Left lung (tissue), 10 donors: Measurements from ENCODE around the gene TMEM120A. TPM values are rescaled to one million over a fixed set of nuclear protein-coding genes. Genes with fewer than 3 reads are reported as not detected.

Experiments used
- ATAC-seq: fragments of 200-7000 bp; cut with Tn5 transposase; one replicate; pipeline ENCODE4 v1.9.1; 2020; ENCODE audit warnings: moderate library complexity
- DNase-seq, 4 donors: peaks; one replicate each; pipeline ENCODE4 v3.0.0-alpha.2; 2013 to 2020
- H3K27ac ChIP-seq, 2 donors: fragments of 200-600 bp; sonication (generic) in 1 of 2; one replicate each; pipeline versions ENCODE4 v1.5.0 to v1.8.0; 2020 to 2021
- H3K27me3 ChIP-seq, 2 donors: fragments of 200-600 bp; sonication (generic) in 1 of 2; one replicate each; pipeline versions ENCODE4 v1.5.0 to v1.8.0; 2020 to 2021
- H3K36me3 ChIP-seq, 2 donors: fragments of 200-600 bp; sonication (generic) in 1 of 2; one replicate each; pipeline versions ENCODE4 v1.5.0 to v1.8.0; 2020 to 2021
- H3K4me1 ChIP-seq, 2 donors: fragments of 200-600 bp; one replicate each; pipeline ENCODE4 v1.8.0; 2021
- H3K4me3 ChIP-seq, 2 donors: fragments of 200-600 bp; sonication (generic) in 1 of 2; one replicate each; pipeline versions ENCODE4 v1.5.0 to v1.8.0; 2020 to 2021; ENCODE audit warnings: mild to moderate bottlenecking in 1 of 2
- H3K9me3 ChIP-seq, 2 donors: fragments of 200-600 bp; sonication (generic) in 1 of 2; one replicate each; pipeline versions ENCODE4 v1.5.0 to v1.8.0; 2020 to 2021
- intact Hi-C, 2 donors: fragments of 100-400 bp; cut with DNase I; formaldehyde crosslinking; loops; one replicate each; pipeline versions ENCODE4 v1.11.2 to v1.14.2; 2022
- polyA plus RNA-seq, 6 donors: library from polyadenylated mRNA; unstranded; fragments of 120-200 nt; gene quantifications; one replicate each; pipeline ENCODE4 v1.2.1, GENCODE V29; 2013; ENCODE audit not compliant: insufficient read length in 6 of 6
- total RNA-seq, 2 donors: library from RNA; stranded (reverse); fragmentation: NEBNext Ultra II Directional; extraction: Animal tissue kit (Norgen Biotek cat#: 25700); gene quantifications; one replicate each; pipeline ENCODE4 v1.2.1, GENCODE V29; 2021
- TF ChIP-seq, protein P1 (sequence below), 2 donors: fragments of 200-600 bp; sonication (generic) in 1 of 2; IDR thresholded peaks; one replicate each; pipeline versions ENCODE4 v1.5.0 to v1.8.0; 2021; ENCODE audit warnings: antibody characterized with exemption in 2 of 2
- donor health status: DM: no; HTN: yes; CAD: no.
- donor health status: DM: no; HTN: no; CAD: no.

The TMEM120A gene
- total and polyA plus RNA-seq, 8 donors = 32.3 to 50.4 (median 38.4) TPM

DNA sequence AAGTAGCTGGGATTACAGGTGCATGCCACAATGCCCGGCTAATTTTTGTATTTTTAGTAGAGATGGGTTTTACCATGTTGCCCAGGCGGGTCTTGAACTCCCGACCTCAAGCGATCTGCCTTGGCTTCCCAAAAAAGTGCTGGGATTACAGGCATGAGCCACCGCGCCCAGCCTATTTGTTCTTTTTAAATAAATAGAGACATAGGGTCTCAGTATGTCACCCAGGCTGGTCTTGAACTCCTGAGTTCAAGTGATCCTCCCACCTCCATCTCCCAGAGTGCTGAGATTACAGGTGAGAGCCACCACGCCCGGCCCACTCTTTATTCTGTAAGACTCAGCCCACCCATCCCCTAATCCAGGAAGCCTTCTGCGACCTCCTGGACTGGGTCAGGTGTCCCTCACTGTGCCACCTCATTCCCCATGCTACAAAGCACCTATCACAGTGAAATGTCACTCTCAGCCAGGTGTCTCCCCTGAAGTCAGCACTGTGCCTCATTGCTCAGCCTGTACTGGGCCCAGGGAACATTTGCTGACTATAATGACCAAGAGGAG lies 2.8 kb downstream of the TMEM120A start:
- TF ChIP-seq, protein P1, sequence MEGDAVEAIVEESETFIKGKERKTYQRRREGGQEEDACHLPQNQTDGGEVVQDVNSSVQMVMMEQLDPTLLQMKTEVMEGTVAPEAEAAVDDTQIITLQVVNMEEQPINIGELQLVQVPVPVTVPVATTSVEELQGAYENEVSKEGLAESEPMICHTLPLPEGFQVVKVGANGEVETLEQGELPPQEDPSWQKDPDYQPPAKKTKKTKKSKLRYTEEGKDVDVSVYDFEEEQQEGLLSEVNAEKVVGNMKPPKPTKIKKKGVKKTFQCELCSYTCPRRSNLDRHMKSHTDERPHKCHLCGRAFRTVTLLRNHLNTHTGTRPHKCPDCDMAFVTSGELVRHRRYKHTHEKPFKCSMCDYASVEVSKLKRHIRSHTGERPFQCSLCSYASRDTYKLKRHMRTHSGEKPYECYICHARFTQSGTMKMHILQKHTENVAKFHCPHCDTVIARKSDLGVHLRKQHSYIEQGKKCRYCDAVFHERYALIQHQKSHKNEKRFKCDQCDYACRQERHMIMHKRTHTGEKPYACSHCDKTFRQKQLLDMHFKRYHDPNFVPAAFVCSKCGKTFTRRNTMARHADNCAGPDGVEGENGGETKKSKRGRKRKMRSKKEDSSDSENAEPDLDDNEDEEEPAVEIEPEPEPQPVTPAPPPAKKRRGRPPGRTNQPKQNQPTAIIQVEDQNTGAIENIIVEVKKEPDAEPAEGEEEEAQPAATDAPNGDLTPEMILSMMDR (IDR thresholded peaks at IDR 0.05) = no peak
- no peak for ATAC-seq
- DNase-seq = peak in 1 of 4 donors; percentile 29
- H3K27me3 ChIP-seq = no peaks in the 10 kb centered on the region
- no peak overlapping the region for H3K4me3 ChIP-seq
- no peaks in the 10 kb centered on the region for H3K9me3 ChIP-seq
- intact Hi-C loops = loop anchor here in 1 of 2 donors (10.0 kb wide), 1 partner anchor 107 kb away; no protein-coding TSS in a partner anchor
- H3K4me1 ChIP-seq = peaks cover 10 to 47% of the 10 kb centered on the region in 2 donors
- peaks cover 0 to 34% of the 10 kb centered on the region in 2 donors for H3K36me3 ChIP-seq
- no peak overlapping the region for H3K27ac ChIP-seq

DNA sequence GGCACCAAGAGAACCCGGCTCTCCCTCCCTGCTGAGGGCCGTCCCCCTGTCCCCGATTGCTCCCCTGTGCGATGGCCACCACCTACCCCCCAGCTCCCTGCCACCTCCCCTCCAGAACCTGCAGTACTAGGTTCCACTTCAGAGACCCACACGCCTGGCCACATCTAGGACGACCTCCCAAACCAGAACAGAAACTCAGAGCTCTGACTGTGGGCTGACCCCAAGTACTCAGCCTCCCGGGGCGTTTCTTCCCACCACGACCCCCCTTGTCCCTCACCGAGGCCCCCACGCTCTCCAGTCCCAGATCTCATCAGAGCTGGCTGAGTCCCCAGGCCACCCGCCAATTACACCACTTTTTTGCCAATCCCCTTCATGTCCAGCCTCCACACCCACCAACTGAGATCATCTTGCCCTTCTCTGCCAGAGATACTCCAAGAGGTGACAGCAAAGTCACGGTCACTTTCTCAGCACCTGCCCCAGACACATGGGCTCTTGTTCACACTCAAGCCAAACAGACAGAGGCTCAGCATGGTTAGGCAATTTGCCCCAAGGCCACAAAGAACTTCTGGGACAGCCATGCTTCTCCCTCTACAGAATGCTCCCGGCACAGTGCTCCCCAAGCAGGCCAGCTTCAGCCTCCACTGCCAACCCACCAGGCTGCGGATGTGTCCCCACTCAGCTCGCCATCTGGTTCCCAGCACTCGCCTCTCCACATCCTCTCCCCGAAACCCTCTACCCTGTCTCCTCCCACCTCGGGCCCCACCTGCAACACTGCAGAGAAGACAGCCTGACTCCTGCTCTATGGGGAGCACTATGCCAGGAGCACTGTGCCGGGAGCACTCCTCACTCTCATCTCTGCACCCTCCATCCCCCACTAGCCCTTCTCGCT lies 4.7 kb downstream of the TMEM120A start:
- Histone ChIP-seq H3K9me3 (no peaks in the 10 kb centered on the region), H3K27ac (no peak overlapping the region), H3K27me3 (no peaks in the 10 kb centered on the region), H3K36me3 (peaks cover 0 to 45% of the 10 kb centered on the region in 2 donors), H3K4me1 (peaks cover 7 to 28% of the 10 kb centered on the region in 2 donors), H3K4me3 (no peak overlapping the region)
- no peak for ATAC-seq
- TF ChIP-seq, protein P1 (IDR thresholded peaks at IDR 0.05) = no peak
- DNase-seq = peak in 3 of 4 donors; percentile 22 to 58 (median 27)
- intact Hi-C loops = loop anchor here in 1 of 2 donors (10.0 kb wide), 1 partner anchor 105 kb away; no protein-coding TSS in a partner anchor

DNA sequence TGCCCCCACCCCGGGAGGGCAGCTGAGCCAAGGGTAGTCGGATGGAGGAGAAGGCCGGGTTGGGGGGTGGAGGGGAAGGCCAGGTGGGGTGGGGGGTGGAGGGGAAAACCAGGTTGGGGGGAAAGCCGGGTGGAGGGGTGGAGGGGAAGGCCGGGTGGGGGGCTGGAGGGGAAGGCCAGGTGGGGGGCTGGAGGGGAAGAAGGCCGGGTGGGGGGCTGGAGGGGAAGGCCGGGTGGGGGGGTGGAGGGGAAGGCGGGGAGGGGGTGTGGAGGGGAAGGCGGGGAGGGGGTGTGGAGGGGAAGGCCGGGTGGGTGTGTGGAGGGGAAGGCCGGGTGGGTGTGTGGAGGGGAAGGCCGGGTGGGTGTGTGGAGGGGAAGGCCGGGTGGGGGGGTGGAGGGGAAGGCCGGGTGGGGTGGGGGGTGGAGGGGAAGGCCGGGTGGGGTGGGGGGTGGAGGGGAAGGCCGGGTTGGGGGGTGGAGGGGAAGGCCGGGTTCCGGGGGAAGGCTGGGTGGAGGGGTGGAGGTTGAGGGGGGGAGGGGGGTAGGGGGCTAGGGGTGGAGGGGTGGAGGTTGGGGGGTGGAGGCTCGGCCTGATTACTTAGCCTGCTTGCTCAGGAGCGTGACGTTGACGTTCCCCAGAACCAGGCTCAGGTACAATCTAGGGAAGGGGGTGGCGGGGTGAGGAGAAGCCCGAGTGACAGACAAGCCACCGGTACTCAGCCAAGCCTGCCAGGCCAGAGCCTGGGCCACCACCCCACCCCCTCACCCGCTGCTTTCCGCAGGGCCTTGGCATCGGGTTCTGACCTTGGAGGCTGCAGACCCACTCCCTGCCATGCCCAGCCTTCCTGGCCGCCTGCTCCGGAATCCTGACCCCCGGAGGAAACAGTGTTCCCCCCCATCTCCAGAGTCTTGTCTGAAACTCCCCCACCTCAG lies 5.6 kb downstream of the TMEM120A start:
- intact Hi-C loops = no loop called here
- no peak overlapping the region for H3K27ac ChIP-seq

DNA sequence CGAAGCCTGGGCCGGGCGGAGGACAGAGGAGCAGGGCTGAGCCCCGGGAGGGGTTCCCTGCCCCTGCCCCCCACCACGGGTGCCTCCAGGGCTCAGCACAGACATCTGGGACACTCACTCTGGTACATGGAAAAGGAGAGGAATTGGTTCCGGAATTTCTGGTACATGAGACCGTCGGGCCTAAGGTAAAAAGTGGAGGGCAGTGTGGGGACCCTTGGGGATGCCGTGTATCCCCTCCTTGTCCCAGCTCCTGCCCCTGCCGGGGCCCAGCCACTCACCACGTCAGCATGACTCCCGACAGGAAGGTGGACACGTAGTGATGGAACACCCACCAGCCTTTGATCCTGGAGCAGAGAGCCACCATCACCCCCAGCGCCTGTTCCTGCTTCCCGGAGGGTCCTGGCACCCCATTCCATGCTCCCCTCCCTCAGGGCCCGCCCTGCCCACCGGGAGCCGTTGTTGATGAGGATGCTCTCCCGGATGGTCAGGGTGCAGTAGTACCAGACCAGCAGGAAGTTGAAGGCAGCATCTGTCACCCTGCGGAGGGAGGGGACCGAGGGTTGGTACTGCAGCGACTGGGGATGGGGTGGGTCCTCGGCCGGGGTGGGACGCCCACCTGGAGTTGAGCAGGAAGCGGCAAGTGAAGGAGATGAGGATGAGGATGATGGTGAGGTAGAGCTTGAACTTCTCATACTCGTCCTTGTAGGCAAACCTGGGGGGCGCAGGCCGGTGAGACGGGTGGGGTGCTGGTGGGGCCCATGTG lies 6.4 kb downstream of the TMEM120A start:
- DNase-seq = peak in 1 of 4 donors; percentile 67
- H3K4me3 ChIP-seq = no peak overlapping the region
- H3K36me3 ChIP-seq = peaks cover 0 to 63% of the 10 kb centered on the region in 2 donors
- TF ChIP-seq, protein P1 (IDR thresholded peaks at IDR 0.05) = no peak
- no peaks in the 10 kb centered on the region for H3K27me3 ChIP-seq
- intact Hi-C loops = no loop called here
- no peaks in the 10 kb centered on the region for H3K9me3 ChIP-seq
- peaks cover 0 to 15% of the 10 kb centered on the region in 2 donors for H3K4me1 ChIP-seq
- H3K27ac ChIP-seq = no peak overlapping the region
- no peak for ATAC-seq

More for the DNA sequence above, 5.6 kb downstream of the TMEM120A start:
- DNase-seq = peak in 2 of 4 donors; percentile 43 to 74
- TF ChIP-seq, protein P1 (IDR thresholded peaks at IDR 0.05) = no peak
- no peak for ATAC-seq
- Histone ChIP-seq H3K27me3 (no peaks in the 10 kb centered on the region), H3K4me3 (no peak overlapping the region), H3K4me1 (peaks cover 6 to 23% of the 10 kb centered on the region in 2 donors), H3K9me3 (no peaks in the 10 kb centered on the region), H3K36me3 (peaks cover 0 to 54% of the 10 kb centered on the region in 2 donors)
